PFSK-1 (cell line): Measurements from ENCODE around the gene MAGI2.
A peak's percentile ranks its signal among the peaks of the same experiment; 100 is the strongest.

Experiments used
- FOXP2 ChIP-seq: optimal IDR thresholded peaks from 2 replicates; pipeline ENCODE3; 2011; ENCODE audit warnings: borderline replicate concordance, control low read depth, inconsistent platforms; ENCODE audit not compliant: insufficient read depth; ENCODE audit errors: extremely low read length, extremely low read depth
- POLR2AphosphoS5 ChIP-seq: IDR thresholded peaks from 2 replicates; pipeline ENCODE4 v1.6.1; 2012; ENCODE audit warnings: low read depth, mild to moderate bottlenecking, control low read depth, low read length, moderate library complexity
- REST ChIP-seq, 2 experiments: IDR thresholded peaks; 2 replicates each; pipeline versions ENCODE4 v1.6.1 to v1.8.0; 2011 to 2012; ENCODE audit warnings: low read depth in 2 of 2, low read length in 2 of 2, control low read depth in 1 of 2, inconsistent platforms in 1 of 2, mild to moderate bottlenecking in 1 of 2, moderate library complexity in 1 of 2; ENCODE audit not compliant: insufficient read depth in 1 of 2
- SIN3A ChIP-seq: IDR thresholded peaks from 2 replicates; pipeline ENCODE4 v1.6.1; 2012; ENCODE audit warnings: mild to moderate bottlenecking, low read length, moderate library complexity, borderline replicate concordance; ENCODE audit not compliant: insufficient read depth
- TAF1 ChIP-seq: IDR thresholded peaks from 2 replicates; pipeline ENCODE4 v1.6.1; 2012; ENCODE audit warnings: low read length, control low read depth, borderline replicate concordance; ENCODE audit not compliant: insufficient read depth

The MAGI2 gene

GRCh38 chr7:79420464-79420863 lies 33.0 kb downstream of the MAGI2 start:
- TF ChIP-seq REST (IDR thresholded peaks at IDR 0.05; ENCODE audit: insufficient read depth in 1 of 2, low read depth in 2 of 2, low read length in 2 of 2) = no peak
- TF ChIP-seq POLR2AphosphoS5 = no peak
- TF ChIP-seq TAF1 = peak; percentile 43; the same call in 1 of the 2 replicates
- no peak for TF ChIP-seq FOXP2
- peak; percentile 80; the same call in 1 of the 2 replicates for TF ChIP-seq SIN3A

- TF ChIP-seq TAF1 (no peak), SIN3A (no peak), POLR2AphosphoS5 (no peak), REST (IDR thresholded peaks at IDR 0.05; ENCODE audit: insufficient read depth in 1 of 2, low read depth in 2 of 2, low read length in 2 of 2) (no peak), FOXP2 (no peak)
These were observed 38.6 kb downstream of the MAGI2 start for GRCh38 chr7:79414910-79415309.

- TF ChIP-seq TAF1 = no peak
- TF ChIP-seq POLR2AphosphoS5 = no peak
- no peak for TF ChIP-seq FOXP2
- no peak for TF ChIP-seq REST (IDR thresholded peaks at IDR 0.05; ENCODE audit: insufficient read depth in 1 of 2, low read depth in 2 of 2, low read length in 2 of 2)
- TF ChIP-seq SIN3A = no peak
These were observed 40.6 kb downstream of the MAGI2 start for GRCh38 chr7:79412915-79413314.

GRCh38 chr7:79412438-79412837 lies 41.0 kb downstream of the MAGI2 start:
- TF ChIP-seq POLR2AphosphoS5 (no peak), TAF1 (no peak)

- TF ChIP-seq REST (IDR thresholded peaks at IDR 0.05; ENCODE audit: insufficient read depth in 1 of 2, low read depth in 2 of 2, low read length in 2 of 2) (no peak), FOXP2 (no peak), TAF1 (no peak), SIN3A (no peak), POLR2AphosphoS5 (no peak)
These were observed 43.1 kb downstream of the MAGI2 start for GRCh38 chr7:79410345-79410744.

GRCh38 chr7:79407351-79407750 lies 46.1 kb downstream of the MAGI2 start:
- TF ChIP-seq SIN3A (no peak), REST (IDR thresholded peaks at IDR 0.05; ENCODE audit: insufficient read depth in 1 of 2, low read depth in 2 of 2, low read length in 2 of 2) (no peak), FOXP2 (no peak), POLR2AphosphoS5 (no peak), TAF1 (no peak)
